ENCODE measurements around the gene BARHL1.

The BARHL1 gene

GRCh38 chr9:132626285-132626684, 43.9 kb downstream of the BARHL1 start:
- H3K9ac ChIP-seq (ENCODE audit: low read length), result no peak overlapping the region
- H3K27me3 ChIP-seq (replicated peaks; ENCODE audit: control insufficient read depth, insufficient read depth, low read length), result no peaks in the 10 kb centered on the region
- no peak overlapping the region for H3K4me3 ChIP-seq (ENCODE audit: low read length)
- H3K9me3 ChIP-seq (ENCODE audit: control insufficient read depth, low read length), result no peaks in the 10 kb centered on the region
- peaks cover 75% of the 10 kb centered on the region for H3K36me3 ChIP-seq (ENCODE audit: control insufficient read depth, insufficient read depth, low read length, severe bottlenecking)
- H3K4me1 ChIP-seq (ENCODE audit: control insufficient read depth, insufficient read depth, low read length), result no peaks in the 10 kb centered on the region
- no peak for DNase-seq (ENCODE audit: low read depth)

GRCh38 chr9:132627106-132627505, 44.7 kb downstream of the BARHL1 start:
- peaks cover 75% of the 10 kb centered on the region for H3K36me3 ChIP-seq (ENCODE audit: control insufficient read depth, insufficient read depth, low read length, severe bottlenecking)
- no peak for DNase-seq (ENCODE audit: low read depth)
- no peaks in the 10 kb centered on the region for H3K27me3 ChIP-seq (replicated peaks; ENCODE audit: control insufficient read depth, insufficient read depth, low read length)
- H3K4me3 ChIP-seq (ENCODE audit: low read length), result no peak overlapping the region
- H3K9me3 ChIP-seq (ENCODE audit: control insufficient read depth, low read length), result no peaks in the 10 kb centered on the region
- H3K4me1 ChIP-seq (ENCODE audit: control insufficient read depth, insufficient read depth, low read length), result no peaks in the 10 kb centered on the region
- no peak overlapping the region for H3K9ac ChIP-seq (ENCODE audit: low read length)

- peaks cover 71% of the 10 kb centered on the region for H3K36me3 ChIP-seq (ENCODE audit: control insufficient read depth, insufficient read depth, low read length, severe bottlenecking)
- no peak overlapping the region for H3K9ac ChIP-seq (ENCODE audit: low read length)
- H3K4me3 ChIP-seq (ENCODE audit: low read length), result no peak overlapping the region
- no peaks in the 10 kb centered on the region for H3K9me3 ChIP-seq (ENCODE audit: control insufficient read depth, low read length)
- DNase-seq (ENCODE audit: low read depth), result no peak
- H3K4me1 ChIP-seq (ENCODE audit: control insufficient read depth, insufficient read depth, low read length), result no peaks in the 10 kb centered on the region
- no peaks in the 10 kb centered on the region for H3K27me3 ChIP-seq (replicated peaks; ENCODE audit: control insufficient read depth, insufficient read depth, low read length)
These were observed 45.2 kb downstream of the BARHL1 start for GRCh38 chr9:132627594-132627993.

GRCh38 chr9:132628746-132629145, 46.3 kb downstream of the BARHL1 start:
- Histone ChIP-seq H3K9me3 (ENCODE audit: control insufficient read depth, low read length) (no peaks in the 10 kb centered on the region), H3K4me1 (ENCODE audit: control insufficient read depth, insufficient read depth, low read length) (no peaks in the 10 kb centered on the region), H3K36me3 (ENCODE audit: control insufficient read depth, insufficient read depth, low read length, severe bottlenecking) (peaks cover 68% of the 10 kb centered on the region), H3K4me3 (ENCODE audit: low read length) (no peak overlapping the region), H3K27me3 (replicated peaks; ENCODE audit: control insufficient read depth, insufficient read depth, low read length) (no peaks in the 10 kb centered on the region), H3K9ac (ENCODE audit: low read length) (no peak overlapping the region)
- DNase-seq (ENCODE audit: low read depth), result no peak

- Histone ChIP-seq H3K4me3 (ENCODE audit: low read length) (no peak overlapping the region), H3K9ac (ENCODE audit: low read length) (no peak overlapping the region), H3K4me1 (ENCODE audit: control insufficient read depth, insufficient read depth, low read length) (no peaks in the 10 kb centered on the region), H3K9me3 (ENCODE audit: control insufficient read depth, low read length) (no peaks in the 10 kb centered on the region), H3K36me3 (ENCODE audit: control insufficient read depth, insufficient read depth, low read length, severe bottlenecking) (peaks cover 68% of the 10 kb centered on the region), H3K27me3 (replicated peaks; ENCODE audit: control insufficient read depth, insufficient read depth, low read length) (no peaks in the 10 kb centered on the region)
- DNase-seq (ENCODE audit: low read depth), result no peak
These were observed 47.7 kb downstream of the BARHL1 start for GRCh38 chr9:132630116-132630515.

GRCh38 chr9:132630811-132631210, 48.4 kb downstream of the BARHL1 start:
- Histone ChIP-seq H3K4me3 (ENCODE audit: low read length) (no peak overlapping the region), H3K4me1 (ENCODE audit: control insufficient read depth, insufficient read depth, low read length) (no peaks in the 10 kb centered on the region), H3K9ac (ENCODE audit: low read length) (no peak overlapping the region), H3K27me3 (replicated peaks; ENCODE audit: control insufficient read depth, insufficient read depth, low read length) (no peaks in the 10 kb centered on the region), H3K36me3 (ENCODE audit: control insufficient read depth, insufficient read depth, low read length, severe bottlenecking) (peaks cover 63% of the 10 kb centered on the region), H3K9me3 (ENCODE audit: control insufficient read depth, low read length) (no peaks in the 10 kb centered on the region)
- no peak for DNase-seq (ENCODE audit: low read depth)

GRCh38 chr9:132631280-132631679, 48.9 kb downstream of the BARHL1 start:
- Histone ChIP-seq H3K27me3 (replicated peaks; ENCODE audit: control insufficient read depth, insufficient read depth, low read length) (no peaks in the 10 kb centered on the region), H3K9me3 (ENCODE audit: control insufficient read depth, low read length) (no peaks in the 10 kb centered on the region), H3K36me3 (ENCODE audit: control insufficient read depth, insufficient read depth, low read length, severe bottlenecking) (peaks cover 63% of the 10 kb centered on the region), H3K4me1 (ENCODE audit: control insufficient read depth, insufficient read depth, low read length) (no peaks in the 10 kb centered on the region), H3K9ac (ENCODE audit: low read length) (no peak overlapping the region), H3K4me3 (ENCODE audit: low read length) (no peak overlapping the region)
- DNase-seq (ENCODE audit: low read depth), result peak; percentile 18

GRCh38 chr9:132631685-132632084, 49.3 kb downstream of the BARHL1 start:
- H3K9ac ChIP-seq (ENCODE audit: low read length), result no peak overlapping the region
- DNase-seq (ENCODE audit: low read depth), result no peak
- no peaks in the 10 kb centered on the region for H3K9me3 ChIP-seq (ENCODE audit: control insufficient read depth, low read length)
- H3K4me3 ChIP-seq (ENCODE audit: low read length), result no peak overlapping the region
- H3K27me3 ChIP-seq (replicated peaks; ENCODE audit: control insufficient read depth, insufficient read depth, low read length), result no peaks in the 10 kb centered on the region
- H3K4me1 ChIP-seq (ENCODE audit: control insufficient read depth, insufficient read depth, low read length), result no peaks in the 10 kb centered on the region
- H3K36me3 ChIP-seq (ENCODE audit: control insufficient read depth, insufficient read depth, low read length, severe bottlenecking), result peaks cover 63% of the 10 kb centered on the region

- H3K4me1 ChIP-seq (ENCODE audit: control insufficient read depth, insufficient read depth, low read length), result no peaks in the 10 kb centered on the region
- no peak for DNase-seq (ENCODE audit: low read depth)
- H3K9ac ChIP-seq (ENCODE audit: low read length), result no peak overlapping the region
- peaks cover 65% of the 10 kb centered on the region for H3K36me3 ChIP-seq (ENCODE audit: control insufficient read depth, insufficient read depth, low read length, severe bottlenecking)
- H3K4me3 ChIP-seq (ENCODE audit: low read length), result no peak overlapping the region
- H3K9me3 ChIP-seq (ENCODE audit: control insufficient read depth, low read length), result no peaks in the 10 kb centered on the region
- H3K27me3 ChIP-seq (replicated peaks; ENCODE audit: control insufficient read depth, insufficient read depth, low read length), result no peaks in the 10 kb centered on the region
These were observed 50.2 kb downstream of the BARHL1 start for GRCh38 chr9:132632413-132633129.

GRCh38 chr9:132634327-132634726, 51.9 kb downstream of the BARHL1 start:
- DNase-seq (ENCODE audit: low read depth), result no peak
- H3K27me3 ChIP-seq (replicated peaks; ENCODE audit: control insufficient read depth, insufficient read depth, low read length), result no peaks in the 10 kb centered on the region
- H3K9ac ChIP-seq (ENCODE audit: low read length), result no peak overlapping the region
- H3K36me3 ChIP-seq (ENCODE audit: control insufficient read depth, insufficient read depth, low read length, severe bottlenecking), result peaks cover 59% of the 10 kb centered on the region
- no peaks in the 10 kb centered on the region for H3K9me3 ChIP-seq (ENCODE audit: control insufficient read depth, low read length)
- peaks cover 6% of the 10 kb centered on the region for H3K4me1 ChIP-seq (ENCODE audit: control insufficient read depth, insufficient read depth, low read length)
- H3K4me3 ChIP-seq (ENCODE audit: low read length), result no peak overlapping the region

GRCh38 chr9:132637351-132637750, 54.9 kb downstream of the BARHL1 start:
- Histone ChIP-seq H3K4me1 (ENCODE audit: control insufficient read depth, insufficient read depth, low read length) (peaks cover 6% of the 10 kb centered on the region), H3K4me3 (ENCODE audit: low read length) (no peak overlapping the region), H3K9me3 (ENCODE audit: control insufficient read depth, low read length) (no peaks in the 10 kb centered on the region), H3K36me3 (ENCODE audit: control insufficient read depth, insufficient read depth, low read length, severe bottlenecking) (peaks cover 62% of the 10 kb centered on the region), H3K27me3 (replicated peaks; ENCODE audit: control insufficient read depth, insufficient read depth, low read length) (no peaks in the 10 kb centered on the region), H3K9ac (ENCODE audit: low read length) (no peak overlapping the region)
- DNase-seq (ENCODE audit: low read depth), result no peak

- Histone ChIP-seq H3K36me3 (ENCODE audit: control insufficient read depth, insufficient read depth, low read length, severe bottlenecking) (peaks cover 67% of the 10 kb centered on the region), H3K4me3 (ENCODE audit: low read length) (no peak overlapping the region), H3K9me3 (ENCODE audit: control insufficient read depth, low read length) (no peaks in the 10 kb centered on the region), H3K27me3 (replicated peaks; ENCODE audit: control insufficient read depth, insufficient read depth, low read length) (no peaks in the 10 kb centered on the region), H3K4me1 (ENCODE audit: control insufficient read depth, insufficient read depth, low read length) (peaks cover 6% of the 10 kb centered on the region), H3K9ac (ENCODE audit: low read length) (no peak overlapping the region)
- no peak for DNase-seq (ENCODE audit: low read depth)
These were observed 55.4 kb downstream of the BARHL1 start for GRCh38 chr9:132637801-132638200.

Data from adipocyte (in vitro differentiated cells).